H1 (cell line): ENCODE measurements around the gene PRKAR1B. TPM values are rescaled to one million over a fixed set of nuclear protein-coding genes. Genes with fewer than 3 reads are reported as not detected.

Experiments used
- MAFK ChIP-seq: IDR thresholded peaks from 2 replicates; pipeline ENCODE4 v1.6.1; 2012; ENCODE audit warnings: low read depth, mild to moderate bottlenecking, improper control_type of control experiment, low read length
- RXRA ChIP-seq: IDR thresholded peaks from 2 replicates; pipeline ENCODE4 v1.6.1; 2011; ENCODE audit warnings: low read depth, mild to moderate bottlenecking, low read length, moderate library complexity; ENCODE audit not compliant: insufficient read depth
- TEAD4 ChIP-seq: IDR thresholded peaks from 2 replicates; pipeline ENCODE4 v1.6.1; 2012; ENCODE audit warnings: low read depth, low read length, inconsistent platforms, mixed read lengths
- polyA plus RNA-seq, 7 experiments: library from polyadenylated mRNA; depleted of rRNA in 3 of 7; stranded (reverse) in 5 of 7; unstranded in 2 of 7; fragments of >200 nt in 5 of 7; fragments of 200-250 nt in 2 of 7; gene quantifications; 1 replicate in 5 of 7; 2 replicates in 1 of 7; 4 replicates in 1 of 7; pipeline versions ENCODE4 v1.2.1 to v1.2.3, GENCODE V29; 2011 to 2013; ENCODE audit warnings: missing spikeins in 2 of 7, mixed read lengths in 2 of 7
- total RNA-seq: library from RNA; stranded (reverse); fragmentation: NEBNext Ultra II Directional; extraction: Animal tissue kit (Norgen Biotek cat#: 25700); gene quantifications from 2 replicates; pipeline ENCODE4 v1.2.1, GENCODE V29; 2021
- TF ChIP-seq, protein P1 (sequence below): IDR thresholded peaks from 2 replicates; pipeline ENCODE4 v1.6.1; 2011; ENCODE audit warnings: low read length, improper control_type of control experiment

Gene PRKAR1B
- total and polyA plus RNA-seq, 2 of the 8 experiments (the other 6 are each of a cell fraction or from before 2014, with no cell fraction given): 12.3 to 55.7 TPM

GRCh38 chr7:741850-742249 is 14.8 kb upstream of the PRKAR1B start (continued):
- TF ChIP-seq, protein P1, sequence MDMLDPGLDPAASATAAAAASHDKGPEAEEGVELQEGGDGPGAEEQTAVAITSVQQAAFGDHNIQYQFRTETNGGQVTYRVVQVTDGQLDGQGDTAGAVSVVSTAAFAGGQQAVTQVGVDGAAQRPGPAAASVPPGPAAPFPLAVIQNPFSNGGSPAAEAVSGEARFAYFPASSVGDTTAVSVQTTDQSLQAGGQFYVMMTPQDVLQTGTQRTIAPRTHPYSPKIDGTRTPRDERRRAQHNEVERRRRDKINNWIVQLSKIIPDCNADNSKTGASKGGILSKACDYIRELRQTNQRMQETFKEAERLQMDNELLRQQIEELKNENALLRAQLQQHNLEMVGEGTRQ: no peak
- TF ChIP-seq MAFK (no peak), RXRA (no peak), TEAD4 (no peak)
